Fibroblast of the aortic adventitia (primary cell): ENCODE measurements around the gene GP1BA. TPM values are rescaled to one million over a fixed set of nuclear protein-coding genes. Genes with fewer than 3 reads are reported as not detected.

Source experiments
- DNase-seq: peaks from one replicate; pipeline ENCODE4 v3.0.0-alpha.2; 2010; ENCODE audit warnings: low read depth
- H3K4me3 ChIP-seq: 2 replicates; pipeline ENCODE4 v1.5.1; 2011; ENCODE audit warnings: low read depth, mild to moderate bottlenecking, control low read depth, low read length, moderate library complexity
- CTCF ChIP-seq: IDR thresholded peaks from 2 replicates; pipeline ENCODE4 v1.5.1; 2011; ENCODE audit warnings: mild to moderate bottlenecking, low read length, control low read depth, inconsistent platforms; ENCODE audit not compliant: insufficient read depth
- total RNA-seq: library from RNA; depleted of rRNA; stranded (reverse); fragments of >200 nt; gene quantifications from 2 replicates; pipeline ENCODE4 v1.2.3, GENCODE V29; 2012; ENCODE audit warnings: low replicate concordance

GP1BA gene
- total RNA-seq, 1 donor: not detected

GRCh38 chr17:4948166-4948930 is 16.3 kb downstream of the GP1BA start, which contains the start of gene PFN1:
PFN1 (minus strand) TSS chr17:4948530; CDS start chr17:4948394, 136 bp downstream.
- TF ChIP-seq CTCF: no peak
- H3K4me3 ChIP-seq: peak within 1 kb of the TSS; percentile 98
- DNase-seq: peak; percentile 95

- peak; percentile 84 for DNase-seq
- H3K4me3 ChIP-seq: peak overlapping the region; percentile 71
- TF ChIP-seq CTCF: no peak
These were observed 16.8 kb downstream of the GP1BA start for GRCh38 chr17:4948931-4949320.

- TF ChIP-seq CTCF: no peak
- peak overlapping the region; percentile 71 for H3K4me3 ChIP-seq
- peak; percentile 69 for DNase-seq
These were observed 17.4 kb downstream of the GP1BA start for GRCh38 chr17:4949321-4950074.

- DNase-seq: no peak
- H3K4me3 ChIP-seq: peak overlapping the region; percentile 45
- TF ChIP-seq CTCF: no peak
These were observed 18.1 kb downstream of the GP1BA start for GRCh38 chr17:4950075-4950745.

- DNase-seq: no peak
- no peak for TF ChIP-seq CTCF
These were observed 18.7 kb downstream of the GP1BA start, which contains the start of gene ENO3 for GRCh38 chr17:4950746-4951204. ENO3 (plus strand) TSS chr17:4951119; CDS start chr17:4951830, 711 bp downstream.

GRCh38 chr17:4951486-4951885 is 19.4 kb downstream of the GP1BA start:
- DNase-seq: no peak
- no peak overlapping the region for H3K4me3 ChIP-seq

More at GRCh38 chr17:4950746-4951204, 18.7 kb downstream of the GP1BA start, which contains the start of gene ENO3:
- peak within 1 kb of the TSS; percentile 45 for H3K4me3 ChIP-seq

More at GRCh38 chr17:4951486-4951885, 19.4 kb downstream of the GP1BA start:
- TF ChIP-seq CTCF: no peak
